Epithelial cell of proximal tubule (primary cell): ENCODE measurements around the gene HPDL. TPM values are rescaled to one million over a fixed set of nuclear protein-coding genes. Genes with fewer than 3 reads are reported as not detected.

ENCODE experiments used
- DNase-seq: peaks from one replicate; pipeline ENCODE4 v3.0.0-alpha.2; 2011; ENCODE audit warnings: low read depth
- H3K4me3 ChIP-seq: 2 replicates; pipeline ENCODE4 v1.5.1; 2011; ENCODE audit warnings: low read depth, mild to moderate bottlenecking, low read length
- CTCF ChIP-seq: conservative IDR thresholded peaks from 2 replicates; pipeline ENCODE4 v1.5.1; 2012; ENCODE audit warnings: low read depth, mild to moderate bottlenecking, low read length
- total RNA-seq: library from RNA; depleted of rRNA; stranded (reverse); fragments of >200 nt; gene quantifications from 2 replicates; pipeline ENCODE4 v1.2.3, GENCODE V29; 2015

Gene HPDL
- total RNA-seq, 1 donor from 2014 or later = 2.9 TPM

GRCh38 chr1:45299981-45300668, 26.6 kb upstream of the HPDL start:
- DNase-seq = no peak
- TF ChIP-seq CTCF = peak; percentile 82
- no peak overlapping the region for H3K4me3 ChIP-seq

- H3K4me3 ChIP-seq = no peak overlapping the region
- no peak for TF ChIP-seq CTCF
- DNase-seq = no peak
These were observed 26.1 kb upstream of the HPDL start for GRCh38 chr1:45300669-45300997.

GRCh38 chr1:45302505-45303150, 24.1 kb upstream of the HPDL start:
- H3K4me3 ChIP-seq = peak overlapping the region; percentile 70
- DNase-seq = no peak
- no peak for TF ChIP-seq CTCF

GRCh38 chr1:45303520-45304310, 23.0 kb upstream of the HPDL start:
- peak; percentile 69 for TF ChIP-seq CTCF
- peak; percentile 61 for DNase-seq
- H3K4me3 ChIP-seq = peak overlapping the region; percentile 70

- no peak for DNase-seq
- TF ChIP-seq CTCF = no peak
- H3K4me3 ChIP-seq = peak overlapping the region; percentile 66
These were observed 22.2 kb upstream of the HPDL start for GRCh38 chr1:45304311-45305081.

- no peak for DNase-seq
- H3K4me3 ChIP-seq = no peak overlapping the region
- TF ChIP-seq CTCF = no peak
These were observed 21.5 kb upstream of the HPDL start for GRCh38 chr1:45305231-45305630.
